Measurements from ENCODE around the gene BRINP3. TPM values are rescaled to one million over a fixed set of nuclear protein-coding genes. Genes with fewer than 3 reads are reported as not detected.

BRINP3 gene
- total and polyA plus RNA-seq, 3 experiments from 2014 or later, result not detected

DNA sequence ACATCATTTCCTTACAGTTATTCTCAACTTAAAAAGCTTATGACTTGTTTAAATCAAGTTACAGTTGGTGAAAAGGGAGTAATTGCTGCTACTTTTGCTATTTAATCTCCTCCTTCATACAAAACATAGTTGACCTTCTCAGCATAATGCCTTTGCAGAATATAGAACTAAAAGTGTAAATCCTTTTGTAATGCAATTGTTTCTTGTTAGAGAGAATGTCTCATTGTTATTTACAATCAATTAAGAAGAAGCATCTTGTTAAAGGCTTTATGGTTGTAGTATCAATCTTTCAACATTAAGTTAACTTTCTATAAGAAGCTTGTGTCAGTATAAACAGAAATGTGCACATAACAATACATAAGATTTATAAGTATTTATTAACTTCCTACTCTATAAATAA is 360.7 kb downstream of the BRINP3 start:
- DNase-seq, result no peak

DNA sequence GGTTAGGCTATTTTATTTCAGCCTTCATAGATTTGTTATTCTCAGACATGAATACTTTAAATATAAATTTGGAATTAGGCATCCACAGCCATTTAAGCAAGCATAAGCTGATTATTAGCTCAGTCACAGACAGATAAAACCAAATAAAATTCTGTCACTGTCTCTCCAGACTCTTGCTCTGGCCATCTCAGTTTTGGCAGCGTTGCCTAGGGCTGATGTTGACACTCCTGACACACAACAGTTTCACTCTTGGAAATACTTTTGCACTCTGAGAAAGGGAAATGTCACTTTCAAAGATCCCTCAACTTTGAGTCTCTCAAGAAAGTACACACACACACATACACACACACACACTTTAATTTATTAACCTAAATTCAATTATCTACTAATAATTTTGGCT is 372.7 kb downstream of the BRINP3 start:
- Histone ChIP-seq H3K27me3 (ENCODE audit: insufficient read depth, low read length, poor library complexity, severe bottlenecking) (no peaks in the 10 kb centered on the region), H3K9me3 (ENCODE audit: low read length) (no peaks in the 10 kb centered on the region), H3K36me3 (ENCODE audit: insufficient read depth, low read length) (no peaks in the 10 kb centered on the region), H3K4me1 (ENCODE audit: insufficient read depth, low read length) (no peaks in the 10 kb centered on the region), H3K27ac (ENCODE audit: low read depth, low read length) (no peak overlapping the region), H3K4me3 (ENCODE audit: low read length) (no peak overlapping the region)
- Mint-ChIP-seq H3K27ac (no peak overlapping the region), H3K9me3 (peaks cover 5 to 29% (median 9%) of the 10 kb centered on the region in 5 donors), H3K4me3 (no peak overlapping the region), H3K36me3 (no peaks in the 10 kb centered on the region), H3K4me1 (no peaks in the 10 kb centered on the region), H3K27me3 (no peaks in the 10 kb centered on the region)
- ChIA-PET CTCF (no interaction called here), POLR2A (no interaction called here)
- DNase-seq, result no peak

More for the DNA sequence above, 360.7 kb downstream of the BRINP3 start:
- H3K27ac Mint-ChIP-seq, result no peak overlapping the region
- H3K4me3 Mint-ChIP-seq, result no peak overlapping the region
- H3K27me3 ChIP-seq (ENCODE audit: insufficient read depth, low read length, poor library complexity, severe bottlenecking), result no peaks in the 10 kb centered on the region
- H3K27ac ChIP-seq (ENCODE audit: low read depth, low read length), result no peak overlapping the region
- peaks cover 4 to 22% (median 9%) of the 10 kb centered on the region in 5 donors for H3K9me3 Mint-ChIP-seq
- ChIA-PET CTCF (no interaction called here), POLR2A (no interaction called here)
- H3K36me3 ChIP-seq (ENCODE audit: insufficient read depth, low read length), result no peaks in the 10 kb centered on the region
- H3K4me1 ChIP-seq (ENCODE audit: insufficient read depth, low read length), result no peaks in the 10 kb centered on the region
- H3K27me3 Mint-ChIP-seq, result no peaks in the 10 kb centered on the region
- H3K4me3 ChIP-seq (ENCODE audit: low read length), result no peak overlapping the region
- no peaks in the 10 kb centered on the region for H3K36me3 Mint-ChIP-seq
- H3K4me1 Mint-ChIP-seq, result no peaks in the 10 kb centered on the region
- H3K9me3 ChIP-seq (ENCODE audit: low read length), result no peaks in the 10 kb centered on the region

DNA sequence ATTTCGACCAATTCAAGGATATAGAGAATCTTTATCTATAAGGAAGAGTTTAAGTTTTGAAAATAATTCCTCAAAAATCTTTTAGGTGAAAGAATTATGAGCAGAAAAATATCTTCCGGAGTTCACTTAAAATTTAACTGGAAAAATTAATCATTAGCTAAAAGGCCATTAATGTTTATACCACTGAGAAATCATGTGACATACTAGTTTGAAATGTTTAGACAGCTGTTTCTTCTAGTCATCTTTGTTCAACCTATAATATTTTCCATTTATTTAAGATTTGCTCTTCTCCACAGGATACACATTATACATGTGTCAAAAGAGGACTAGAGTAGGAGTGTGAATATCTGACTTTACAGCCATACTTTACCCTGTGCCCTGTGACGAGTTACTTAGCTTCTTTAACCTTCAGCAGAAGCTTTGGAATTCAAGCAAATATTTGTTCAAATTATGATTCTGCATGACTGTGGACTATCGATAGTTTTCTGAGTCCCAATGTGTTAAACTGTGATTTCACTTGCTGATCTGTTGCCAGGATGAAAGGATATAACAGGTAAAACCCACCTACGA is 374.8 kb downstream of the BRINP3 start:
- CTCF ChIA-PET, result no interaction called here
- H3K27ac Mint-ChIP-seq, result no peak overlapping the region
- H3K9me3 Mint-ChIP-seq, result peaks cover 10 to 27% (median 12%) of the 10 kb centered on the region in 5 donors
- H3K4me3 ChIP-seq (ENCODE audit: low read length), result no peak overlapping the region
- H3K4me3 Mint-ChIP-seq, result no peak overlapping the region
- no peaks in the 10 kb centered on the region for H3K27me3 ChIP-seq (ENCODE audit: insufficient read depth, low read length, poor library complexity, severe bottlenecking)
- H3K27me3 Mint-ChIP-seq, result no peaks in the 10 kb centered on the region
- H3K4me1 ChIP-seq (ENCODE audit: insufficient read depth, low read length), result no peaks in the 10 kb centered on the region
- no peak overlapping the region for H3K27ac ChIP-seq (ENCODE audit: low read depth, low read length)
- H3K36me3 ChIP-seq (ENCODE audit: insufficient read depth, low read length), result no peaks in the 10 kb centered on the region
- no peak for DNase-seq
- H3K4me1 Mint-ChIP-seq, result no peaks in the 10 kb centered on the region
- POLR2A ChIA-PET, result no interaction called here
- H3K36me3 Mint-ChIP-seq, result no peaks in the 10 kb centered on the region
- H3K9me3 ChIP-seq (ENCODE audit: low read length), result no peaks in the 10 kb centered on the region

DNA sequence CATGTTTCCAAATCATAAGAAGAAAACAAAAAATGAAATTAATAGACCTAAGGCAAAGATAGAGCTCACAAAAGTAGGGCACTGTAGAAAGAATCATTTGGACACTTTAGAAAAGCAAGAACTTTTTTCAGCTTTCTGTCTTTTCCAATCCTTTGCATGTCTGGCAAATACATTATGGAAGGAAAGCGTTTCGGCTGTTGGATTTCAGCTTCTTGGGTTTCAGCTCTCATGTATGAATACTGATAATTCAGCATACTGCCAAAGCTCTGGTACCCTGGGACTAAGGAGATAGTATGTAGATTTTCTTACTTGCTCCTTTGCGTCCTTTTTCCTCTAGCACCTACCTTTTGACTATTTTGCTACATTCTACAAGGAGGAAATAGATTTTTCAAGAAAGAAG is 375.9 kb downstream of the BRINP3 start:
- Mint-ChIP-seq H3K4me1 (no peaks in the 10 kb centered on the region), H3K36me3 (no peaks in the 10 kb centered on the region), H3K27ac (no peak overlapping the region), H3K4me3 (no peak overlapping the region), H3K27me3 (no peaks in the 10 kb centered on the region), H3K9me3 (peaks cover 7 to 25% (median 11%) of the 10 kb centered on the region in 5 donors)
- ChIA-PET CTCF (no interaction called here), POLR2A (no interaction called here)
- Histone ChIP-seq H3K36me3 (ENCODE audit: insufficient read depth, low read length) (no peaks in the 10 kb centered on the region), H3K4me3 (ENCODE audit: low read length) (no peak overlapping the region), H3K9me3 (ENCODE audit: low read length) (no peaks in the 10 kb centered on the region), H3K27me3 (ENCODE audit: insufficient read depth, low read length, poor library complexity, severe bottlenecking) (no peaks in the 10 kb centered on the region), H3K4me1 (ENCODE audit: insufficient read depth, low read length) (no peaks in the 10 kb centered on the region), H3K27ac (ENCODE audit: low read depth, low read length) (no peak overlapping the region)
- no peak for DNase-seq

DNA sequence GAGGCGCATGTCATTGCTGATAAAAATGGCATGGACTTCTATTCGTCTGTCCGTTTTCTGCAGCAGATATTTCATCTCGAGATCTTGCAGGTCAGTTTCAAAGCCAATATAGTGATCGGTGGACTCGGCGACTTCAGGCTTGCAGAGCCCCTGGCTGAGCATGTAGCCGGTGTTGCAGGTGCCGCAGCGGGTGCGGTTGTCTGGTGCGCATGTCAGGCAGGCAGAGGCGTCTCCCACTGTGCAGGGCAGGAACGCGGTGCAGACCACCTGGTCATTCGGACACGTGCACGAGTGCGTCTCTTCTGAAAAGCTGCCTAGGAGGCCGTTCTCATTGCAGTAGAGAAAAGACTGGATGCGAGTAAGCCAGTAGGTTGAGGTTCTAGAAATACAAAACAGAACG is 378.9 kb downstream of the BRINP3 start:
- CTCF ChIA-PET, result no interaction called here
- H3K9me3 Mint-ChIP-seq, result peaks cover 10 to 29% (median 12%) of the 10 kb centered on the region in 5 donors

DNA sequence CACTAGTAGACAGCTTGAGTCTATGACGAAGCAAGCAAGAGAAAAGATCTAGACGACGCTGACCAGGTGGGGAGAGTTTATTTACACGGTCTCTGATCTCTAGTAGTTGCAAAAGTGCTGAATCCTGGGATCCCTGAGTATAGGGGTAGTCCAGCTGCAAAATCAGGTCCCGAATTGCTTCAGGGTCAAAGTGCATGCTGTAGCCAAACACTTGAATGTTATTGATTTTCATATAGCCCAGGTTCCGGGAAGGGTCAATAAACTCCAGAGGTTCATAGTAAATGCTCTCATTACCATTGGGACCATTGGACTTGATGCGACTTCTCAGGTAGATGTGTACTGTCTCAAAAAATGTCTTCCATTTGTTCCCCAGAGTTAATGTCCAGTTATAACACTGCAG is 379.6 kb downstream of the BRINP3 start:
- no peak overlapping the region for H3K27ac ChIP-seq (ENCODE audit: low read depth, low read length)
- Mint-ChIP-seq H3K4me1 (no peaks in the 10 kb centered on the region), H3K27ac (no peak overlapping the region), H3K36me3 (no peaks in the 10 kb centered on the region), H3K9me3 (peaks cover 8 to 30% (median 10%) of the 10 kb centered on the region in 5 donors), H3K27me3 (peaks cover 0 to 1% of the 10 kb centered on the region in 2 donors), H3K4me3 (no peak overlapping the region)
- no peaks in the 10 kb centered on the region for H3K36me3 ChIP-seq (ENCODE audit: insufficient read depth, low read length)
- ChIA-PET CTCF (no interaction called here), POLR2A (no interaction called here)
- no peak overlapping the region for H3K4me3 ChIP-seq (ENCODE audit: low read length)
- no peaks in the 10 kb centered on the region for H3K9me3 ChIP-seq (ENCODE audit: low read length)
- H3K4me1 ChIP-seq (ENCODE audit: insufficient read depth, low read length), result no peaks in the 10 kb centered on the region
- no peak for DNase-seq
- H3K27me3 ChIP-seq (ENCODE audit: insufficient read depth, low read length, poor library complexity, severe bottlenecking), result no peaks in the 10 kb centered on the region

More for the DNA sequence above, 378.9 kb downstream of the BRINP3 start:
- no peak overlapping the region for H3K27ac Mint-ChIP-seq
- no peak overlapping the region for H3K4me3 ChIP-seq (ENCODE audit: low read length)
- POLR2A ChIA-PET, result no interaction called here
- no peaks in the 10 kb centered on the region for H3K9me3 ChIP-seq (ENCODE audit: low read length)
- no peaks in the 10 kb centered on the region for H3K36me3 Mint-ChIP-seq
- no peaks in the 10 kb centered on the region for H3K27me3 ChIP-seq (ENCODE audit: insufficient read depth, low read length, poor library complexity, severe bottlenecking)
- H3K4me1 Mint-ChIP-seq, result no peaks in the 10 kb centered on the region
- H3K27ac ChIP-seq (ENCODE audit: low read depth, low read length), result no peak overlapping the region
- H3K27me3 Mint-ChIP-seq, result peaks cover 0 to 1% of the 10 kb centered on the region in 2 donors
- H3K4me1 ChIP-seq (ENCODE audit: insufficient read depth, low read length), result no peaks in the 10 kb centered on the region
- H3K4me3 Mint-ChIP-seq, result no peak overlapping the region
- DNase-seq, result no peak
- no peaks in the 10 kb centered on the region for H3K36me3 ChIP-seq (ENCODE audit: insufficient read depth, low read length)

DNA sequence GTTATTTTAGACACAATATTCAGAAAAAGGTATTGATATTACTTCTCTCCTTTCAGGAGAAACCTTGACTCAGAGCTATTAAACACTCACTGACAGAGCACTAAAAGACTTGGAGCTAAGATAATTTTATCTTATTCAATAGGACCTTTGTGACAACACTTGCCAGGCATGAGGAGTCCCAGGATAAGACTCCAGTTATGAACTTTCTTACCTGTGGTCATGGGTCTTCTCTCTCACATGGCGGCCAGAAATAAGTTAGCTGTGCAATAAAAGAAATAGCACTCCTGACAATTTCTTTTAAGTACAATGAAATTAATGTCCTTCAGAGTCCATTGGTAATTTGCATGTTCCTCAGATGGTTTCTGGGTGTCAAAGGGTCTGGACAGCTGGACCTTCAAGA is 382.1 kb downstream of the BRINP3 start:
- H3K9me3 Mint-ChIP-seq, result peaks cover 4 to 24% (median 9%) of the 10 kb centered on the region in 5 donors
- H3K4me1 ChIP-seq (ENCODE audit: insufficient read depth, low read length), result no peaks in the 10 kb centered on the region
- H3K27ac Mint-ChIP-seq, result no peak overlapping the region
- H3K36me3 Mint-ChIP-seq, result no peaks in the 10 kb centered on the region
- H3K36me3 ChIP-seq (ENCODE audit: insufficient read depth, low read length), result no peaks in the 10 kb centered on the region
- peaks cover 0 to 1% of the 10 kb centered on the region in 2 donors for H3K27me3 Mint-ChIP-seq
- H3K4me1 Mint-ChIP-seq, result no peaks in the 10 kb centered on the region
- no peak for DNase-seq
- POLR2A ChIA-PET, result no interaction called here
- CTCF ChIA-PET, result no interaction called here
- H3K27ac ChIP-seq (ENCODE audit: low read depth, low read length), result no peak overlapping the region
- no peak overlapping the region for H3K4me3 ChIP-seq (ENCODE audit: low read length)
- no peaks in the 10 kb centered on the region for H3K27me3 ChIP-seq (ENCODE audit: insufficient read depth, low read length, poor library complexity, severe bottlenecking)
- no peak overlapping the region for H3K4me3 Mint-ChIP-seq
- no peaks in the 10 kb centered on the region for H3K9me3 ChIP-seq (ENCODE audit: low read length)

DNA sequence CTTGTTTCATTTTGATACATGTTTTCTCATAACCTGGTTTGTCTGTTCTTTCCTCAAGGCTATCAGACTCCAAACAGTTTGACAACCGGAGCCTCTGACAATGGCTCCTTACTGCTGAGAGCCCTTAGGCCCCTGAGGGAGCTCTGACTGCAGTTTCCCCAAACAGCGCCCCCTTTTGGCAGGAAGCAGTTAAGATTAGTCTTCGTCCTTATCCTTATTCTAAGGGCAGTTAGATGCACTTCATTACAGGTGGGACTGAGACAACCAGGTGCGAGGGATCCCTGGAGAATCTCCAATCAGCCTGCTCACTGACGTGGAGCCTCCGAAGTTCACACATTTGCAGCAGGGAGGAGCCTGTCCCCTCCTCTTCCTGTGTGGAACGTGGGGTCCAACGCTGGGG is 393.1 kb downstream of the BRINP3 start:
- CTCF ChIA-PET, result no interaction called here
- H3K4me3 ChIP-seq (ENCODE audit: low read length), result no peak overlapping the region
- H3K27ac ChIP-seq (ENCODE audit: low read depth, low read length), result no peak overlapping the region
- Mint-ChIP-seq H3K27ac (peak overlapping the region in 1 of 8 donors; percentile 15), H3K4me3 (no peak overlapping the region), H3K27me3 (no peaks in the 10 kb centered on the region), H3K9me3 (peaks cover 0 to 15% (median 4%) of the 10 kb centered on the region in 5 donors), H3K36me3 (no peaks in the 10 kb centered on the region), H3K4me1 (no peaks in the 10 kb centered on the region)
- H3K9me3 ChIP-seq (ENCODE audit: low read length), result no peaks in the 10 kb centered on the region
- no peak for DNase-seq
- no peaks in the 10 kb centered on the region for H3K27me3 ChIP-seq (ENCODE audit: insufficient read depth, low read length, poor library complexity, severe bottlenecking)
- POLR2A ChIA-PET, result no interaction called here
- H3K4me1 ChIP-seq (ENCODE audit: insufficient read depth, low read length), result no peaks in the 10 kb centered on the region
- H3K36me3 ChIP-seq (ENCODE audit: insufficient read depth, low read length), result no peaks in the 10 kb centered on the region

DNA sequence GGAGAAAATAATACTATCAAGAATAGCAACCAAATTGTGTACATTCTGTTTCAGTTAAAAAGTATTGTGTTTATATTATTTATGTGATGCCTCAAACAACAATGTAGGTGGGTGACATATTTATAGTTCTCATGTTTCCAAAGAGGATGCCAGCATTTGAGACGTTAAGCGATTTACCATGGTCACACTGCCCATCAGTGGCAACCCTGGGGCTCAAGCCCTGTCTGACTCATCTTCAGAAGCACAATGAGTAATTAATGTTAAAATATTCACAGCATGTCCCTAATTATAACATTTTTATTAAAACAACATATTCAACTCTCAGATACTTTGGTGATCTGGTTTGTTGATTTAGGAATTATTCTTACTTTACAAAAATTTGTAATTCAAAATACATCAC is 409.4 kb downstream of the BRINP3 start:
- no peak overlapping the region for H3K27ac Mint-ChIP-seq
- Histone ChIP-seq H3K4me1 (ENCODE audit: insufficient read depth, low read length) (no peaks in the 10 kb centered on the region), H3K4me3 (ENCODE audit: low read length) (no peak overlapping the region), H3K27ac (ENCODE audit: low read depth, low read length) (no peak overlapping the region), H3K27me3 (ENCODE audit: insufficient read depth, low read length, poor library complexity, severe bottlenecking) (no peaks in the 10 kb centered on the region), H3K36me3 (ENCODE audit: insufficient read depth, low read length) (no peaks in the 10 kb centered on the region), H3K9me3 (ENCODE audit: low read length) (no peaks in the 10 kb centered on the region)
- H3K27me3 Mint-ChIP-seq, result no peaks in the 10 kb centered on the region
- H3K36me3 Mint-ChIP-seq, result no peaks in the 10 kb centered on the region
- DNase-seq, result no peak
- no peak overlapping the region for H3K4me3 Mint-ChIP-seq
- POLR2A ChIA-PET, result no interaction called here
- H3K4me1 Mint-ChIP-seq, result no peaks in the 10 kb centered on the region
- CTCF ChIA-PET, result no interaction called here
- H3K9me3 Mint-ChIP-seq, result peaks cover 5 to 20% (median 16%) of the 10 kb centered on the region in 5 donors
